H1 (cell line): Measurements from ENCODE around the gene POLA2. TPM values are rescaled to one million over a fixed set of nuclear protein-coding genes. Genes with fewer than 3 reads are reported as not detected.

Source experiments
- CTCF ChIA-PET: fragments of 300-600 bp; sonication (Branson Sonifier 250); formaldehyde crosslinking; loops from one replicate; lab custom pipeline; 2021; ENCODE audit not compliant: partially characterized antibody; lab: Charles Lee
- POLR2A ChIA-PET: fragments of 300-600 bp; sonication (Branson Sonifier 250); formaldehyde crosslinking; loops from one replicate; lab custom pipeline; 2021; ENCODE audit warnings: inconsistent platforms; ENCODE audit not compliant: partially characterized antibody; lab: Charles Lee
- DNase-seq, 2 experiments: peaks; one replicate each; pipeline versions ENCODE4 v3.0.0 to v3.0.0-alpha.2; 2010 to 2022; ENCODE audit warnings: low spot score in 2 of 2, low read depth in 1 of 2, mixed read lengths in 1 of 2
- FAIRE-seq: peaks from 2 replicates; lab custom pipeline; 2011; peaks lifted over from hg19 to GRCh38; lab: Jason Lieb, UNC
- H2AFZ ChIP-seq: 2 replicates; pipeline ENCODE4 v1.8.1; 2012; ENCODE audit warnings: low read length, inconsistent platforms
- H2AK5ac ChIP-seq: 2 replicates; pipeline ENCODE4 v1.6.1; 2013; ENCODE audit warnings: low read depth, low read length
- H2BK120ac ChIP-seq: replicated peaks from 2 replicates; pipeline ENCODE3; 2013; ENCODE audit warnings: low read depth, low read length, inconsistent platforms
- H2BK12ac ChIP-seq: 2 replicates; pipeline ENCODE4 v1.6.1; 2013; ENCODE audit warnings: low read depth, low read length
- H2BK15ac ChIP-seq: 2 replicates; pipeline ENCODE4 v1.6.1; 2013; ENCODE audit warnings: low read length
- H2BK20ac ChIP-seq: 2 replicates; pipeline ENCODE4 v1.6.1; 2013; ENCODE audit warnings: low read length
- H2BK5ac ChIP-seq: 2 replicates; pipeline ENCODE4 v1.6.1; 2013; ENCODE audit warnings: low read depth, low read length
- H3K14ac ChIP-seq: 2 replicates; pipeline ENCODE4 v1.6.1; 2013; ENCODE audit warnings: inconsistent platforms; ENCODE audit not compliant: insufficient read length
- H3K18ac ChIP-seq: 2 replicates; pipeline ENCODE4 v1.6.1; 2013; ENCODE audit warnings: low read length; ENCODE audit errors: extremely low read depth
- H3K23ac ChIP-seq: 2 replicates; pipeline ENCODE4 v1.6.1; 2013; ENCODE audit warnings: inconsistent platforms; ENCODE audit not compliant: insufficient read length
- H3K23me2 ChIP-seq: 2 replicates; pipeline ENCODE4 v1.6.1; 2013; ENCODE audit warnings: low read depth, low read length
- H3K27ac ChIP-seq: 2 replicates; pipeline ENCODE4 v1.6.1; 2011; ENCODE audit warnings: low read depth, low read length, inconsistent platforms
- H3K27me3 ChIP-seq, 4 experiments: replicated peaks in 1 of 4; 1 replicate in 1 of 4; 2 replicates in 3 of 4; pipeline versions ENCODE4 v1.6.1 to v1.8.1; 2011 to 2013; ENCODE audit warnings: low read length in 3 of 4, mild to moderate bottlenecking in 3 of 4, inconsistent platforms in 2 of 4, mixed read lengths in 2 of 4, moderate library complexity in 1 of 4; ENCODE audit not compliant: control insufficient read depth in 3 of 4, insufficient read depth in 3 of 4; ENCODE audit errors: extremely low read depth in 1 of 4
- H3K36me3 ChIP-seq, 4 experiments: 2 replicates each; pipeline versions ENCODE4 v1.6.1 to v1.8.1; 2011 to 2013; ENCODE audit warnings: mild to moderate bottlenecking in 4 of 4, low read length in 3 of 4, moderate library complexity in 2 of 4, control low read depth in 1 of 4, inconsistent platforms in 1 of 4; ENCODE audit not compliant: insufficient read depth in 4 of 4, control insufficient read depth in 2 of 4
- H3K4ac ChIP-seq: replicated peaks from 2 replicates; pipeline ENCODE3; 2013; ENCODE audit warnings: low read length, low read depth, mixed read lengths, inconsistent platforms; ENCODE audit not compliant: insufficient read length
- H3K4me1 ChIP-seq, 4 experiments: replicated peaks in 1 of 4; 1 replicate in 1 of 4; 2 replicates in 3 of 4; pipeline versions ENCODE4 v1.6.1 to v1.8.1; 2011 to 2013; ENCODE audit warnings: low read length in 3 of 4, inconsistent platforms in 2 of 4, mixed read lengths in 1 of 4; ENCODE audit not compliant: insufficient read depth in 4 of 4, control insufficient read depth in 3 of 4
- H3K4me2 ChIP-seq, 2 experiments: 2 replicates each; pipeline versions ENCODE4 v1.6.1 to v1.8.1; 2011 to 2013; ENCODE audit warnings: low read depth in 2 of 2, low read length in 2 of 2, control low read depth in 1 of 2, inconsistent platforms in 1 of 2, mild to moderate bottlenecking in 1 of 2; ENCODE audit not compliant: insufficient read depth in 1 of 2
- H3K4me3 ChIP-seq, 4 experiments: fragments of 200-600, 300-600 bp in 1 of 4; sonication (generic), shearing (Covaris generic), sonication (Bioruptor Twin) in 1 of 4; 2 replicates each; pipeline versions ENCODE4 v1.5.1 to v1.8.1; 2011 to 2016; ENCODE audit warnings: low read length in 4 of 4, low read depth in 3 of 4, control low read depth in 2 of 4, inconsistent platforms in 2 of 4, mild to moderate bottlenecking in 2 of 4, mixed read lengths in 1 of 4, moderate library complexity in 1 of 4; ENCODE audit not compliant: insufficient read depth in 2 of 4; ENCODE audit errors: extremely low read depth in 1 of 4
- H3K56ac ChIP-seq: replicated peaks from 2 replicates; pipeline ENCODE3; 2013; ENCODE audit warnings: low read depth, mild to moderate bottlenecking, mixed read lengths, low read length, inconsistent platforms; ENCODE audit not compliant: insufficient read length
- H3K79me1 ChIP-seq: 2 replicates; pipeline ENCODE4 v1.6.1; 2013; ENCODE audit warnings: low read depth, low read length, control low read depth
- H3K79me2 ChIP-seq, 2 experiments: 2 replicates each; pipeline versions ENCODE4 v1.6.1 to v1.8.1; 2012 to 2013; ENCODE audit warnings: low read length in 2 of 2, mild to moderate bottlenecking in 2 of 2, inconsistent platforms in 1 of 2; ENCODE audit not compliant: insufficient read depth in 2 of 2, control insufficient read depth in 1 of 2
- H3K9ac ChIP-seq, 4 experiments: replicated peaks in 1 of 4; 1 replicate in 1 of 4; 2 replicates in 3 of 4; pipeline versions ENCODE4 v1.6.1 to v1.8.1; 2011 to 2013; ENCODE audit warnings: low read depth in 3 of 4, low read length in 3 of 4, control low read depth in 2 of 4, mild to moderate bottlenecking in 2 of 4, moderate library complexity in 2 of 4, inconsistent platforms in 1 of 4; ENCODE audit errors: extremely low read depth in 1 of 4
- H3K9me3 ChIP-seq, 2 experiments: 2 replicates each; pipeline versions ENCODE4 v1.6.1 to v1.8.1; 2012 to 2013; ENCODE audit warnings: mild to moderate bottlenecking in 2 of 2, moderate library complexity in 2 of 2, control low read depth in 1 of 2, inconsistent platforms in 1 of 2, low read depth in 1 of 2, low read length in 1 of 2, mixed read lengths in 1 of 2; ENCODE audit not compliant: insufficient read depth in 2 of 2
- H4K20me1 ChIP-seq, 2 experiments: replicated peaks in 1 of 2; 2 replicates each; pipeline versions ENCODE3 to v1.8.1; 2011 to 2013; ENCODE audit warnings: inconsistent platforms in 2 of 2, low read length in 2 of 2, mild to moderate bottlenecking in 1 of 2; ENCODE audit not compliant: insufficient read depth in 2 of 2, control insufficient read depth in 1 of 2
- H4K5ac ChIP-seq: 2 replicates; pipeline ENCODE4 v1.6.1; 2013; ENCODE audit warnings: low read length, low read depth, mixed read lengths, inconsistent platforms; ENCODE audit not compliant: insufficient read length
- H4K8ac ChIP-seq: 2 replicates; pipeline ENCODE4 v1.8.0; 2013; ENCODE audit warnings: mild to moderate bottlenecking, moderate library complexity, low read length, inconsistent platforms; ENCODE audit not compliant: insufficient read depth; ENCODE audit errors: extremely low read depth
- H4K91ac ChIP-seq: replicated peaks from 2 replicates; pipeline ENCODE3; 2013; ENCODE audit warnings: low read length, mixed read lengths, inconsistent platforms; ENCODE audit not compliant: insufficient read length
- BRCA1 ChIP-seq: IDR thresholded peaks from 2 replicates; pipeline ENCODE4 v1.6.1; 2012; ENCODE audit warnings: low read depth, low read length, improper control_type of control experiment
- CTBP2 ChIP-seq: IDR thresholded peaks from 2 replicates; pipeline ENCODE4 v1.7.0; 2011; ENCODE audit warnings: borderline replicate concordance, mild to moderate bottlenecking, moderate library complexity, mixed read lengths, low read length; ENCODE audit not compliant: insufficient read depth, insufficient read length
- EGR1 ChIP-seq: IDR thresholded peaks from 2 replicates; pipeline ENCODE4 v1.6.1; 2011; ENCODE audit warnings: low read depth, low read length, borderline replicate concordance
- RAD21 ChIP-seq, 2 experiments: IDR thresholded peaks in 1 of 2; conservative IDR thresholded peaks in 1 of 2; 2 replicates each; pipeline ENCODE4 v1.6.1; 2011; ENCODE audit warnings: low read depth in 2 of 2, low read length in 2 of 2, improper control_type of control experiment in 1 of 2, inconsistent platforms in 1 of 2, mild to moderate bottlenecking in 1 of 2, moderate library complexity in 1 of 2
- TBP ChIP-seq: IDR thresholded peaks from 2 replicates; pipeline ENCODE4 v1.6.1; 2011; ENCODE audit warnings: low read depth, low read length, improper control_type of control experiment
- WGBS, 2 experiments: shearing (Covaris generic) in 1 of 2; methylation state at CpG; one replicate each; pipeline versions ENCODE4 v1.1.6 to v1.1.7; 2013 to 2015; ENCODE audit warnings: low lambda C conversion rate in 2 of 2, mixed read lengths in 2 of 2, inconsistent platforms in 1 of 2, low coverage in 1 of 2, missing lambda C conversion rate in 1 of 2; ENCODE audit not compliant: insufficient replicate concordance in 2 of 2, insufficient coverage in 1 of 2, insufficient read length in 1 of 2; ENCODE audit errors: extremely low coverage in 1 of 2, missing lambda C conversion rate in 1 of 2; 5-methylcytosine and 5-hydroxymethylcytosine counted together
- polyA plus RNA-seq, 7 experiments: library from polyadenylated mRNA; depleted of rRNA in 3 of 7; stranded (reverse) in 5 of 7; unstranded in 2 of 7; fragments of >200 nt in 5 of 7; fragments of 200-250 nt in 2 of 7; gene quantifications; 1 replicate in 5 of 7; 2 replicates in 1 of 7; 4 replicates in 1 of 7; pipeline versions ENCODE4 v1.2.1 to v1.2.3, GENCODE V29; 2011 to 2013; ENCODE audit warnings: missing spikeins in 2 of 7, mixed read lengths in 2 of 7
- total RNA-seq: library from RNA; stranded (reverse); fragmentation: NEBNext Ultra II Directional; extraction: Animal tissue kit (Norgen Biotek cat#: 25700); gene quantifications from 2 replicates; pipeline ENCODE4 v1.2.1, GENCODE V29; 2021
- TF ChIP-seq, protein P1 (sequence below): IDR thresholded peaks from 2 replicates; pipeline ENCODE4 v1.6.1; 2012; ENCODE audit warnings: low read length, inconsistent platforms
- TF ChIP-seq, protein P2 (sequence below): IDR thresholded peaks from 2 replicates; pipeline ENCODE4 v1.6.1; 2011; ENCODE audit warnings: low read depth, mild to moderate bottlenecking, low read length; ENCODE audit not compliant: insufficient read depth

POLA2 gene
- total and polyA plus RNA-seq, 2 of the 8 experiments (the other 6 are each of a cell fraction or from before 2014, with no cell fraction given), result 31.2 to 55.9 TPM

DNA sequence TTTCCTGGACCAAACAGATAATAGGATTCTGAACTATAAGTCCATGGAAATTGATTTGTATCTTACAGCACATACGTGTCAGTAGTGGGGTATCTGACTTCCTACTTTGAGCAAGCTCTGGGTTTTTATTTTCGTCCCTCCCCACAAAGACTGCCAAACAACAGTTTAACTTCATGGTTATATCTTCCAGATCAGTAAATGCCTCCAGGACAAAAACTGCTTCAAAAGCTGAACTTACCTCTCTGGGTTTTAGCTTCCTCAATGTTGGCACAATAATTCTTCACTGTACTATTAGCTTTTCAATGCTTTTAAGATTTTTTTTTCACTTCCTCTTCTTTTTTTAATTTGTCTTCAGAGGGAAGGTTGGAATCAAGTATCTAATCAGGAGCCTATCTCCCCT, 67.7 kb downstream of the POLA2 start:
- Histone ChIP-seq H3K18ac (no peak overlapping the region), H3K9ac (no peak overlapping the region), H3K27me3 (no peaks in the 10 kb centered on the region; a peak in 1 of 7 replicates), H3K79me2 (peaks cover 0 to 3% of the 10 kb centered on the region in 2 experiments; a peak in 2 of 4 replicates), H4K8ac (no peak overlapping the region), H2BK120ac (no peak overlapping the region), H2BK20ac (no peak overlapping the region), H3K36me3 (no peaks in the 10 kb centered on the region), H3K56ac (no peak overlapping the region), H3K9me3 (no peaks in the 10 kb centered on the region), H3K14ac (no peak overlapping the region), H3K4me3 (no peak overlapping the region), H3K79me1 (peaks cover 1% of the 10 kb centered on the region), H3K27ac (no peak overlapping the region), H4K5ac (no peak overlapping the region), H2AFZ (no peak overlapping the region), H2BK5ac (no peak overlapping the region), H3K4me1 (peaks cover 0 to under 1% (median under 1%) of the 10 kb centered on the region in 4 experiments; a peak in 3 of 7 replicates), H3K4ac (no peak overlapping the region), H4K20me1 (no peaks in the 10 kb centered on the region), H4K91ac (no peak overlapping the region), H3K4me2 (no peak overlapping the region; a peak in 1 of 4 replicates), H2AK5ac (no peak overlapping the region), H2BK12ac (no peak overlapping the region), H3K23me2 (no peaks in the 10 kb centered on the region), H2BK15ac (no peak overlapping the region), H3K23ac (no peak overlapping the region)
- DNase-seq, result no peak
- ChIA-PET CTCF (interaction anchor here (0.6 to 52.8 kb wide), 35 partner anchors 9 to 219 kb away, joined by 3 to 1179 read pairs (median 4); partner anchors contain the start of genes CDC42EP2, POLA2 and TM7SF2), POLR2A (interaction anchor here (0.6 to 20.9 kb wide), 15 partner anchors 8 to 173 kb away, joined by 3 to 208 read pairs (median 3); partner anchors contain the start of genes CDC42EP2 and NEAT1)
- FAIRE-seq, result no peak
- 78% methylated on average over 2 of the region's 2 CpGs; no CpG with 5 or more reads in 1 of the 2 experiments for WGBS, 2 experiments
- TF ChIP-seq RAD21 (IDR thresholded peaks at IDR 0.05 in 1 of 2, conservative IDR thresholded peaks at IDR 0.05 in 1 of 2; ENCODE audit: low read depth in 2 of 2, low read length in 2 of 2), result no peak
- no peak for TF ChIP-seq CTBP2
- no peak for TF ChIP-seq EGR1
- TF ChIP-seq, protein P1, sequence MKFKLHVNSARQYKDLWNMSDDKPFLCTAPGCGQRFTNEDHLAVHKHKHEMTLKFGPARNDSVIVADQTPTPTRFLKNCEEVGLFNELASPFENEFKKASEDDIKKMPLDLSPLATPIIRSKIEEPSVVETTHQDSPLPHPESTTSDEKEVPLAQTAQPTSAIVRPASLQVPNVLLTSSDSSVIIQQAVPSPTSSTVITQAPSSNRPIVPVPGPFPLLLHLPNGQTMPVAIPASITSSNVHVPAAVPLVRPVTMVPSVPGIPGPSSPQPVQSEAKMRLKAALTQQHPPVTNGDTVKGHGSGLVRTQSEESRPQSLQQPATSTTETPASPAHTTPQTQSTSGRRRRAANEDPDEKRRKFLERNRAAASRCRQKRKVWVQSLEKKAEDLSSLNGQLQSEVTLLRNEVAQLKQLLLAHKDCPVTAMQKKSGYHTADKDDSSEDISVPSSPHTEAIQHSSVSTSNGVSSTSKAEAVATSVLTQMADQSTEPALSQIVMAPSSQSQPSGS, result no peak
- TF ChIP-seq BRCA1, result no peak
- TF ChIP-seq, protein P2, sequence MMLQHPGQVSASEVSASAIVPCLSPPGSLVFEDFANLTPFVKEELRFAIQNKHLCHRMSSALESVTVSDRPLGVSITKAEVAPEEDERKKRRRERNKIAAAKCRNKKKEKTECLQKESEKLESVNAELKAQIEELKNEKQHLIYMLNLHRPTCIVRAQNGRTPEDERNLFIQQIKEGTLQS, result no peak
- no peak for TF ChIP-seq TBP
